K562 (cell line): ENCODE results near the gene CNOT4. TPM values are rescaled to one million over a fixed set of nuclear protein-coding genes. Genes with fewer than 3 reads are reported as not detected.

Experiments used
- ATAC-seq: fragments of 200-7000 bp; cut with Tn5 transposase; 3 replicates; pipeline ENCODE4 v1.9.1; 2020; ENCODE audit warnings: moderate library complexity
- BruUV-seq: library from RNA; stranded (reverse); fragments of 400-500 nt; replicated peaks from 2 replicates; lab custom pipeline; 2021; lab: Mats Ljungman, UMichigan
- CTCF ChIA-PET: fragments of 300-600 bp; formaldehyde crosslinking; extraction: SDS; loops from one replicate; lab custom pipeline; 2021; ENCODE audit warnings: low intra/inter-chr PET ratio; lab: Yijun Ruan, JAX
- POLR2A ChIA-PET: fragments of 300-600, 350-650 bp; sonication (Branson Sonifier 250); formaldehyde crosslinking; extraction: SDS; loops from one replicate; lab custom pipeline; 2021; ENCODE audit warnings: antibody characterized with exemption, inconsistent platforms; lab: Yijun Ruan, JAX
- DNase-seq, 4 experiments: peaks; one replicate each; pipeline versions ENCODE4 v3.0.0 to v3.0.0-alpha.2; 2011 to 2018; ENCODE audit warnings: low spot score in 3 of 4, mixed read lengths in 3 of 4; ENCODE audit errors: extremely low read depth in 1 of 4
- FAIRE-seq: peaks from 2 replicates; lab custom pipeline; 2011; peaks lifted over from hg19 to GRCh38; lab: Jason Lieb, UNC
- H2AFZ ChIP-seq: 2 replicates; pipeline ENCODE4 v1.6.0; 2011; ENCODE audit warnings: low read depth, low read length, control low read depth, inconsistent platforms
- H3K27ac ChIP-seq: fragments of 200-600 bp; 3 replicates; pipeline ENCODE4 v1.8.0; 2011; ENCODE audit warnings: low read depth, mild to moderate bottlenecking, control low read depth, inconsistent platforms, low read length, moderate library complexity, mixed read lengths; ENCODE audit errors: extremely low read depth
- H3K27me3 ChIP-seq, 2 experiments: fragments of 300-600 bp in 1 of 2; 2 replicates in 1 of 2; 3 replicates in 1 of 2; pipeline versions ENCODE4 v1.6.0 to v1.8.0; 2011; ENCODE audit warnings: inconsistent platforms in 2 of 2, low read length in 2 of 2, mild to moderate bottlenecking in 1 of 2, mixed read lengths in 1 of 2, moderate library complexity in 1 of 2; ENCODE audit not compliant: control insufficient read depth in 2 of 2, insufficient read depth in 2 of 2
- H3K36me3 ChIP-seq: fragments of 300-600 bp; 3 replicates; pipeline ENCODE4 v1.8.0; 2011; ENCODE audit warnings: mild to moderate bottlenecking, low read length, inconsistent platforms; ENCODE audit not compliant: control insufficient read depth, insufficient read depth
- H3K4me1 ChIP-seq, 2 experiments: fragments of 200-600 bp in 1 of 2; replicated peaks in 1 of 2; 2 replicates in 1 of 2; 3 replicates in 1 of 2; pipeline versions ENCODE4 v1.5.1 to v1.8.0; 2011; ENCODE audit warnings: inconsistent platforms in 2 of 2, low read length in 2 of 2, mild to moderate bottlenecking in 1 of 2, mixed read lengths in 1 of 2, moderate library complexity in 1 of 2; ENCODE audit not compliant: control insufficient read depth in 2 of 2, insufficient read depth in 2 of 2
- H3K4me2 ChIP-seq: 2 replicates; pipeline ENCODE4 v1.6.1; 2011; ENCODE audit warnings: low read length, control low read depth, inconsistent platforms, mixed read lengths; ENCODE audit not compliant: insufficient read depth
- H3K4me3 ChIP-seq: fragments of 200-600 bp; sonication (generic), shearing (Covaris generic); 2 replicates; pipeline ENCODE4 v1.5.1; 2016; ENCODE audit warnings: control low read depth, inconsistent platforms
- H3K79me2 ChIP-seq: fragments of 200-600 bp; 3 replicates; pipeline ENCODE4 v1.8.0; 2011; ENCODE audit warnings: low read length, inconsistent platforms; ENCODE audit not compliant: control insufficient read depth, insufficient read depth
- H3K9ac ChIP-seq, 2 experiments: 2 replicates each; pipeline versions ENCODE4 v1.6.0 to v1.6.1; 2011; ENCODE audit warnings: low read depth in 2 of 2, low read length in 2 of 2, control low read depth in 1 of 2, inconsistent platforms in 1 of 2, mild to moderate bottlenecking in 1 of 2, mixed read lengths in 1 of 2; ENCODE audit not compliant: insufficient read depth in 1 of 2
- H3K9me1 ChIP-seq: one replicate; pipeline ENCODE4 v1.6.0; 2011; ENCODE audit warnings: inconsistent platforms, mild to moderate bottlenecking, low read length, moderate library complexity; ENCODE audit not compliant: control insufficient read depth, insufficient read depth
- H3K9me3 ChIP-seq: replicated peaks from 2 replicates; pipeline ENCODE4 v1.5.1; 2011; ENCODE audit warnings: low read depth, low read length, inconsistent platforms; ENCODE audit not compliant: control insufficient read depth, insufficient read depth
- H4K20me1 ChIP-seq: replicated peaks from 2 replicates; pipeline ENCODE4 v1.6.1; 2011; ENCODE audit warnings: low read length, inconsistent platforms, mixed read lengths; ENCODE audit not compliant: control insufficient read depth, insufficient read depth
- TCFL5 ChIP-seq: fragments of 250-450 bp; sonication (Bioruptor Pico); conservative IDR thresholded peaks from 2 replicates; pipeline ENCODE4 v1.6.1; 2021; ENCODE audit warnings: mild to moderate bottlenecking, moderate library complexity, matching md5 sums
- ZBTB40 ChIP-seq, 2 experiments: fragments of 450-650 bp in 1 of 2; sonication (generic) in 1 of 2; formaldehyde crosslinking in 1 of 2; IDR thresholded peaks; 2 replicates each; pipeline versions ENCODE4 v1.7.1 to v1.9.0; 2016 to 2022; ENCODE audit warnings: inconsistent platforms in 1 of 2, mild to moderate bottlenecking in 1 of 2, missing genetic modification reagents in 1 of 2
- in situ Hi-C: fragments of 300-500 bp; cut with MboI; formaldehyde crosslinking; loops from 4 replicates; pipeline ENCODE4 v1.15.0; 2018; ENCODE audit warnings: inconsistent platforms, mixed read lengths
- intact Hi-C: fragments of 100-400 bp; cut with micrococcal nuclease; formaldehyde crosslinking; loops from 2 replicates; pipeline ENCODE4 v1.14.2; 2022
- polyA plus RNA-seq, 8 experiments: library from polyadenylated mRNA; depleted of rRNA in 4 of 8; stranded (reverse) in 5 of 8; unstranded in 3 of 8; fragments of >200 nt; fragmentation: Nextera tagmentation in 2 of 8; fragmentation: Illumina TruSeq in 1 of 8; extraction: Ambion mirVana in 2 of 8; extraction: Trizol in 1 of 8; gene quantifications; 2 replicates each; pipeline versions ENCODE4 v1.2.1 to v1.2.3, GENCODE V29; 2011 to 2014; ENCODE audit warnings: inconsistent platforms in 1 of 8, missing spikeins in 1 of 8
- total RNA-seq, 7 experiments: library from RNA; depleted of rRNA in 6 of 7; stranded (reverse); fragments of >200 nt in 6 of 7; fragmentation: Illumina TruSeq in 2 of 7; extraction: Trizol in 2 of 7; gene quantifications; 2 replicates each; pipeline versions ENCODE4 v1.2.1 to v1.2.3, GENCODE V29; 2011 to 2021; ENCODE audit warnings: low replicate concordance in 1 of 7

The CNOT4 gene
- total and polyA plus RNA-seq, 9 of the 15 experiments (the other 6 are each of a cell fraction or from before 2014, with no cell fraction given), result 8.6 to 24.1 (median 15.4) TPM

DNA sequence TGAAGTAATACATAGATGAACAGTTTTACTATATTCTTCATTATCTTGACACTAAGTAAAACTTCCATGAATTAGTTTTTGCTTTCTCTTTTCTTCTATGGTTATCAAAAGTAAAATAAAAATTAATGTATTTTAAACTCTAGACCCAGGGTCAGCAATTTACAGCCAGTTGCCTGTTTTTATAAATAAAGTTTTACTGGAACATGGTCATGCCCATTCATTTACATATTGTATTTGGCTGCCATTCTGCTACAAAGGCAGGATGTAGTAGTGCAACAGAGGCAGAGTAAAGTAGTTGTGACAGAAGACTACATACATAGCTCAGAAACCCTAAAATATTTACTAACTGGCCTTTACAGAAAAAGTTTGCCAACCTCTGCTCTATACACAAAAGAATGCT lies 98.8 kb downstream of the CNOT4 start:
- CTCF ChIA-PET, result no interaction called here
- no peak for ATAC-seq

More for the DNA sequence above, 98.8 kb downstream of the CNOT4 start:
- Histone ChIP-seq H3K27ac (no peak overlapping the region), H3K27me3 (no peaks in the 10 kb centered on the region), H2AFZ (no peak overlapping the region), H3K9me1 (no peaks in the 10 kb centered on the region), H3K36me3 (peaks cover 12% of the 10 kb centered on the region; the same call in 1 of the 3 replicates), H3K4me3 (no peak overlapping the region), H3K4me2 (no peak overlapping the region), H3K4me1 (peaks cover 0 to 7% of the 10 kb centered on the region in 2 experiments; a peak in 2 of 5 replicates), H4K20me1 (no peaks in the 10 kb centered on the region), H3K79me2 (no peaks in the 10 kb centered on the region), H3K9ac (no peak overlapping the region), H3K9me3 (no peaks in the 10 kb centered on the region)
- FAIRE-seq (no peak), DNase-seq (no peak)
- POLR2A ChIA-PET, result interaction anchor here (1.0 to 1.4 kb wide), 2 partner anchors 9 to 13 kb away, joined by 3 to 4 read pairs; no protein-coding TSS in a partner anchor
- intact Hi-C loops, result loop anchor here (5.0 to 10.0 kb wide), 2 partner anchors 81 to 234 kb away; no protein-coding TSS in a partner anchor
- TF ChIP-seq TCFL5 (no peak), ZBTB40 (IDR thresholded peaks at IDR 0.05) (peak; percentile 92), ZBTB40 (CRISPR knock-in tag; IDR thresholded peaks at IDR 0.05) (peak; percentile 88)
- in situ Hi-C loops, result no loop called here
- no TSS peak for BruUV-seq
